PC-3 (cell line): ENCODE data around the gene PLEKHM1.

ENCODE experiments used
- EZH2 ChIP-seq: fragments of 300-600 bp; sonication (generic); IDR thresholded peaks from one replicate; pipeline ENCODE4 v1.6.1; 2017; ENCODE audit warnings: antibody characterized with exemption, mild to moderate bottlenecking, low read length; ENCODE audit not compliant: unreplicated experiment
- EZH2phosphoT487 ChIP-seq: fragments of 300-600 bp; sonication (generic); IDR thresholded peaks from 2 replicates; pipeline ENCODE4 v1.6.1; 2018; ENCODE audit warnings: mild to moderate bottlenecking, antibody characterized with exemption, low read length, borderline replicate concordance
- TF ChIP-seq, protein P1 (sequence below): fragments of 300-600 bp; sonication (generic); conservative IDR thresholded peaks from 2 replicates; pipeline ENCODE4 v1.5.1; 2017; ENCODE audit warnings: antibody characterized with exemption, low read depth, mild to moderate bottlenecking, low read length

- TF ChIP-seq, protein P1, sequence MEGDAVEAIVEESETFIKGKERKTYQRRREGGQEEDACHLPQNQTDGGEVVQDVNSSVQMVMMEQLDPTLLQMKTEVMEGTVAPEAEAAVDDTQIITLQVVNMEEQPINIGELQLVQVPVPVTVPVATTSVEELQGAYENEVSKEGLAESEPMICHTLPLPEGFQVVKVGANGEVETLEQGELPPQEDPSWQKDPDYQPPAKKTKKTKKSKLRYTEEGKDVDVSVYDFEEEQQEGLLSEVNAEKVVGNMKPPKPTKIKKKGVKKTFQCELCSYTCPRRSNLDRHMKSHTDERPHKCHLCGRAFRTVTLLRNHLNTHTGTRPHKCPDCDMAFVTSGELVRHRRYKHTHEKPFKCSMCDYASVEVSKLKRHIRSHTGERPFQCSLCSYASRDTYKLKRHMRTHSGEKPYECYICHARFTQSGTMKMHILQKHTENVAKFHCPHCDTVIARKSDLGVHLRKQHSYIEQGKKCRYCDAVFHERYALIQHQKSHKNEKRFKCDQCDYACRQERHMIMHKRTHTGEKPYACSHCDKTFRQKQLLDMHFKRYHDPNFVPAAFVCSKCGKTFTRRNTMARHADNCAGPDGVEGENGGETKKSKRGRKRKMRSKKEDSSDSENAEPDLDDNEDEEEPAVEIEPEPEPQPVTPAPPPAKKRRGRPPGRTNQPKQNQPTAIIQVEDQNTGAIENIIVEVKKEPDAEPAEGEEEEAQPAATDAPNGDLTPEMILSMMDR, result no peak
- TF ChIP-seq EZH2 (no peak), EZH2phosphoT487 (no peak)
Measured at GRCh38 chr17:45408611-45409421, 81.7 kb downstream of the PLEKHM1 start.
